ENCODE measurements around the gene ATP5F1E. TPM values are rescaled to one million over a fixed set of nuclear protein-coding genes. Genes with fewer than 3 reads are reported as not detected.
A peak's percentile ranks its signal among the peaks of the same experiment; 100 is the strongest.

Gene ATP5F1E
- total RNA-seq, 1 donor from 2014 or later = 69.7 TPM

DNA sequence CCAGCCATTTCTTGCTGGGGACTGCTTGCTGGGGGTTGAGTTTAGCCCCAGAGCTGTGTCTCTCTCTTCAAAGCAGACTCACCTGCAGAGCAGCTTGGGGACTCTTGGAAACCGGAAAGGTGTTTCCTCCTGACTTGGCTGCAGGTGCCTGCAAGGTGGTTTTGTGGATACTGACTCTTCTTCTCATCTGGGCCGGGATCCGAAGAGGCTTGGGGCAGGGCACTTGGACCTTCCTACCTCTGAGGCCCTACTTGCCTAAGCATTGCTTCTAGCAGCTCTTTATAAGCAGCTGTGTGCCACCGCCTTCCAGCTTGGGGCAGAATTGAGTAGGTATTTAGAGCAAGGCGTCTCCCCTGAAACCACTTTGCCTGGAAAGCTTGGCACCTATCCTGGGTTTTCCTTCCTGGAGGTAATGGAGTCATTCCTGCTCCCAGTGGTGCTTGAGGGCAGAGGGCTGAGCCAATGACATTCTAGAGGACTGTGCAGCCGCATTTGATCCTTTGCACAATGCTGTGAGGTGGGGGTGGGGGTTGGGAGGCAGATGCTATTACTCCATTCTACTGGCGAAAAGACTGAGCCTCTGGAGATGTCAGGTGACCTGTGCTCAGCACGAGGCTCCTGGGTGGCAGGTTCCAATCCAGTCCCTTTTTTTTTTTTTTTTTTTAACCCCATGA lies 21.7 kb downstream of the ATP5F1E start:
- Mint-ChIP-seq H3K4me1 (ENCODE audit: low read depth) (peaks cover 2% of the 10 kb centered on the region), H3K27me3 (peaks cover 50% of the 10 kb centered on the region), H3K27ac (no peak overlapping the region), H3K36me3 (ENCODE audit: insufficient read depth) (no peaks in the 10 kb centered on the region), H3K4me3 (ENCODE audit: low read depth) (no peak overlapping the region), H3K9me3 (ENCODE audit: low read depth) (no peaks in the 10 kb centered on the region)
- TF ChIP-seq, protein P1, sequence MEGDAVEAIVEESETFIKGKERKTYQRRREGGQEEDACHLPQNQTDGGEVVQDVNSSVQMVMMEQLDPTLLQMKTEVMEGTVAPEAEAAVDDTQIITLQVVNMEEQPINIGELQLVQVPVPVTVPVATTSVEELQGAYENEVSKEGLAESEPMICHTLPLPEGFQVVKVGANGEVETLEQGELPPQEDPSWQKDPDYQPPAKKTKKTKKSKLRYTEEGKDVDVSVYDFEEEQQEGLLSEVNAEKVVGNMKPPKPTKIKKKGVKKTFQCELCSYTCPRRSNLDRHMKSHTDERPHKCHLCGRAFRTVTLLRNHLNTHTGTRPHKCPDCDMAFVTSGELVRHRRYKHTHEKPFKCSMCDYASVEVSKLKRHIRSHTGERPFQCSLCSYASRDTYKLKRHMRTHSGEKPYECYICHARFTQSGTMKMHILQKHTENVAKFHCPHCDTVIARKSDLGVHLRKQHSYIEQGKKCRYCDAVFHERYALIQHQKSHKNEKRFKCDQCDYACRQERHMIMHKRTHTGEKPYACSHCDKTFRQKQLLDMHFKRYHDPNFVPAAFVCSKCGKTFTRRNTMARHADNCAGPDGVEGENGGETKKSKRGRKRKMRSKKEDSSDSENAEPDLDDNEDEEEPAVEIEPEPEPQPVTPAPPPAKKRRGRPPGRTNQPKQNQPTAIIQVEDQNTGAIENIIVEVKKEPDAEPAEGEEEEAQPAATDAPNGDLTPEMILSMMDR (IDR thresholded peaks at IDR 0.05; ENCODE audit: unreplicated experiment) = no peak
- DNase-seq (ENCODE audit: low spot score, unreplicated experiment) = no peak

DNA sequence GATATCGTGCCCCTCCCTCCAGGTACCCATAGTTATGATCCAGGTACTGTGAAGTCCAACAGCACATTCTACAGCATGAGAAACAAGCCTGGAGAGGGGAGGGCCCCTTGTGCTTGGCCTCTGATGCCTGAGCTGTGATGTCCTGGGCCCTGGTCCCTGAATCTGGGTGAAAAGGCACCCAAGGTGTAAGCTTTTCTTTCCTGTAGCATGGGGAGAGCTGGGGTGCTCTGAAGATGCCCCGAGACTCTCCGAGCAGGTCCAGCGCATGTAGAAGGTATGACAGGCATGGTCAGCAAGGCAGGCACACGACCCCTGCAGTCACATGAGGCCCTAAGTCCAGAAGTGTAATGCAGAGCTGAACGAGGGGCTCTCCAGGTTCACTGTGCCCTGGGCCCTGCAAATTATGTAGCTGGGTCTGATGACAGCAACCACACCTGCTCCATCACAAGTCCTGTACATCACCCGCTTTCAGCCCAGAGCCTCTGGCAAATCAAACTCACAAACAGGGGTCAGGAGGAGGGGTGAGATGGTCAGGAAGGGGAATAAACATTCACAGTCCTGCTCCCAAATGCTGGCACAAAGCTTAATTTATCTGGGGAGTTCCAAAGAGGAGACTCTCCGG lies 23.3 kb downstream of the ATP5F1E start:
- peaks cover 39% of the 10 kb centered on the region for H3K27me3 Mint-ChIP-seq
- TF ChIP-seq, protein P1 (IDR thresholded peaks at IDR 0.05; ENCODE audit: unreplicated experiment) = no peak
- no peaks in the 10 kb centered on the region for H3K9me3 Mint-ChIP-seq (ENCODE audit: low read depth)
- no peak overlapping the region for H3K27ac Mint-ChIP-seq
- DNase-seq (ENCODE audit: low spot score, unreplicated experiment) = no peak
- H3K36me3 Mint-ChIP-seq (ENCODE audit: insufficient read depth) = peaks cover under 1% of the 10 kb centered on the region
- H3K4me3 Mint-ChIP-seq (ENCODE audit: low read depth) = no peak overlapping the region
- peaks cover 3% of the 10 kb centered on the region for H3K4me1 Mint-ChIP-seq (ENCODE audit: low read depth)

DNA sequence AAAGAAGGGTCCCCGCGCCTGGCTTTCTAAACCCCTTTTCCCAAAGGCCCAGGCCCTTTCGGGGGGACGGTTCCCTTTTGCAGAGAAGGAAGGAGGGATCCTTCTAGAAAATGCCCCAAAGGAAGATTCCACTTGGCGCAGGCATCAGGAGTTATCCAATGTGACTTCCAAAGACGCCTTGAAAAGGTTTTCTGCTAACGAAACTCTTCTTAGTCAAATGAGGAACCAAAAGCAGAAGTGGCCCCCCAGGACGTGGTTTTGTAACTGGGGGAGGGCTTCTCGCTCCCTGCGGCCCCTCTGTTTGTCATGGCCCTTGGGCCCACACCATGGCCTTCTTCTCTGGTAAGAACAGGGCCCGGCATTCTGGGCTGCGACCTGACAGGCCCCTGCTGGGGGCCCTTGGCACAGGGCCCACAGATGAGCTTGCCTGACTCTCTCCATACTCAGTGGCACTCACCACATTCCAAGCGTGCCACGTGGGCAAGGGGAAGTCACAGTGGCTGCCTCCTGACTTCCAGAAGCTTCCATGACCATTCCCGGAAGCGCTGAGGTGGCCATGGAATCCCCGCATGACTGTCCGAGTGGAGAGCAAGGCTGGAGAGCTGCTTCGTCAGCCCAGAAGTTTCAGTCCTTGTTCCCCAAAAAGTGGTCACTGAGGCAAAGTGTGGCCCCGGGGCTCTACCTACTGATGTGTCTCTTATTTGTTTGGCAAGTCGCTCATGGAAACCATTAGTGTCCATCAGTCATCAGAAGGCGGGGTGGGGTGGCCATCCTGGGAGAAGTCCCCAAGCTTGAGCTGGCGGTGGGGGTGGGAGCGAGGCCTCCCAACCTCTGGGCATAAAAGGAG lies 24.2 kb downstream of the ATP5F1E start:
- Mint-ChIP-seq H3K27me3 (peaks cover 31% of the 10 kb centered on the region), H3K27ac (no peak overlapping the region), H3K4me1 (ENCODE audit: low read depth) (peaks cover 3% of the 10 kb centered on the region), H3K9me3 (ENCODE audit: low read depth) (no peaks in the 10 kb centered on the region), H3K36me3 (ENCODE audit: insufficient read depth) (peaks cover 2% of the 10 kb centered on the region), H3K4me3 (ENCODE audit: low read depth) (peak overlapping the region; percentile 66)
- DNase-seq (ENCODE audit: low spot score, unreplicated experiment) = no peak
- TF ChIP-seq, protein P1 (IDR thresholded peaks at IDR 0.05; ENCODE audit: unreplicated experiment) = no peak

DNA sequence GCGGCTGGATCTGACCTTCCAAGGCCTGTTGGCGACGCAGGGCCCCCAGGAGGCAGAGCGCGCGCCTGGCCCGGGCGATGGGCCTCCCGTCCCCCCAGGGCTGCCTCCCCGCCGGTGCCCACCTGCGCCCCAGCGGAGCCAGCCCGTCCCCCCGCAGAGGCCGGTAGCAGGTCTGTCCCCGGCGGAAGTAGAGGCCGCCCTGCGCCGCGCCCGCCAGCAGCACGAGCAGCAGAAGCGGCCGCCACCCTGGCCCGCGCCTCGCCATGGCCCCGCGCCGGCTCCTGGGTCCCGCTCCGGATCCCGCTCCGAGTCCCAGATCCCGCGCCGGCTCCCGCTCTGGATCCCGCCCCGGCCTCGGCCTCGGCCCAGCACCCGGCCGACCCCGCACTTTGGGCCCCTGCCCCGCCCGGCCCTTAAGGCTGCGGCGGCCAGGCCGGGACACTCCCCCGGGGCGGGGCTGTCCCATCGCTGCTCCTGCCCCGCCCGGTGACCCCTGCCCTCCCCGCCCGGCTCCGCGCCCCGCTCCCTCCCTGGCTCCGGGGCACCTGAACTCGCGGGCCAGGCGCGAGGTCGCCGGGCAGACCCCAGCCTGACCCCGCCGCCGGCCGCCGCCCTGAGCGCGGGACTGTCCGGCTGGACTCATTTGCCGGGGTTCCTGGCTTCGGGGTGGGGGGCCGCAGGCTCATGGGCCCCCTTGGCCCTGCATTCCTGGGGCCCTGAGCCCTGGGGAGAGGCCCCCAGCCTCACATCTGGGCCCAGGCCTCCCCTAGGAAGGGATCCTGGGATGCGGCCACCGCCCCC lies 25.1 kb downstream of the ATP5F1E start, which contains the start of gene CTSZ:
TSS of gene CTSZ (minus strand) at position 391 of the 801 bp plus-strand sequence. CDS start at position 265, 126 bp downstream.
- peaks cover 23% of the 10 kb centered on the region for H3K27me3 Mint-ChIP-seq
- H3K9me3 Mint-ChIP-seq (ENCODE audit: low read depth) = no peaks in the 10 kb centered on the region
- TF ChIP-seq, protein P1 (IDR thresholded peaks at IDR 0.05; ENCODE audit: unreplicated experiment) = no peak
- H3K36me3 Mint-ChIP-seq (ENCODE audit: insufficient read depth) = peaks cover 2% of the 10 kb centered on the region
- H3K27ac Mint-ChIP-seq = no peak within 1 kb of the TSS
- peak within 1 kb of the TSS; percentile 66 for H3K4me3 Mint-ChIP-seq (ENCODE audit: low read depth)
- peaks cover 3% of the 10 kb centered on the region for H3K4me1 Mint-ChIP-seq (ENCODE audit: low read depth)
- peak; percentile 25 for DNase-seq (ENCODE audit: low spot score, unreplicated experiment)
